Osteoblast (primary cell): ENCODE results near the gene TRAF3IP3. TPM values are rescaled to one million over a fixed set of nuclear protein-coding genes. Genes with fewer than 3 reads are reported as not detected.
A peak's percentile ranks its signal among the peaks of the same experiment; 100 is the strongest.

Experiments used
- DNase-seq: peaks from one replicate; pipeline ENCODE4 v3.0.0; 2011; ENCODE audit warnings: low spot score, mixed read lengths; ENCODE audit not compliant: insufficient read length; ENCODE audit errors: missing footprints
- H2AFZ ChIP-seq: 2 replicates; pipeline ENCODE4 v1.6.0; 2011; ENCODE audit warnings: mild to moderate bottlenecking, low read length
- H3K27ac ChIP-seq: 2 replicates; pipeline ENCODE4 v1.5.1; 2011; ENCODE audit warnings: mild to moderate bottlenecking, low read depth, low read length, moderate library complexity
- H3K27me3 ChIP-seq: 2 replicates; pipeline ENCODE4 v1.6.0; 2012; ENCODE audit warnings: mild to moderate bottlenecking, control low read depth, inconsistent platforms, low read length, moderate library complexity; ENCODE audit not compliant: insufficient read depth
- H3K36me3 ChIP-seq: 2 replicates; pipeline ENCODE4 v1.5.1; 2011; ENCODE audit warnings: mild to moderate bottlenecking, low read length, control low read depth, moderate library complexity; ENCODE audit not compliant: insufficient read depth
- H3K4me1 ChIP-seq: 2 replicates; pipeline ENCODE4 v1.5.1; 2011; ENCODE audit warnings: mild to moderate bottlenecking, low read length, control low read depth, moderate library complexity; ENCODE audit not compliant: insufficient read depth
- H3K4me2 ChIP-seq: 2 replicates; pipeline ENCODE4 v1.6.0; 2011; ENCODE audit warnings: mild to moderate bottlenecking, low read length; ENCODE audit not compliant: insufficient read depth
- H3K4me3 ChIP-seq: fragments of 200-600 bp; sonication (generic); 3 replicates; pipeline ENCODE4 v1.5.1; 2012; ENCODE audit warnings: mild to moderate bottlenecking, low read length, inconsistent platforms; ENCODE audit not compliant: insufficient read depth
- H3K79me2 ChIP-seq: 2 replicates; pipeline ENCODE4 v1.6.0; 2012; ENCODE audit warnings: mild to moderate bottlenecking, low read length, control low read depth, inconsistent platforms; ENCODE audit not compliant: insufficient read depth
- H3K9me3 ChIP-seq: 2 replicates; pipeline ENCODE4 v1.5.1; 2011; ENCODE audit warnings: low read depth, low read length, control low read depth
- H4K20me1 ChIP-seq: 2 replicates; pipeline ENCODE4 v1.6.0; 2012; ENCODE audit warnings: mild to moderate bottlenecking, low read length, control low read depth; ENCODE audit not compliant: insufficient read depth
- CTCF ChIP-seq: IDR thresholded peaks from 2 replicates; pipeline ENCODE4 v1.5.1; 2011; ENCODE audit warnings: mild to moderate bottlenecking, low read depth, low read length, moderate library complexity; ENCODE audit errors: extremely low read depth
- total RNA-seq: library from RNA; depleted of rRNA; stranded (reverse); fragments of >200 nt; gene quantifications from 2 replicates; pipeline ENCODE4 v1.2.3, GENCODE V29; 2012

Gene TRAF3IP3
- total RNA-seq, 1 donor: not detected

- Histone ChIP-seq H3K27me3 (no peaks in the 10 kb centered on the region), H3K4me1 (peaks cover 52% of the 10 kb centered on the region), H4K20me1 (no peaks in the 10 kb centered on the region), H3K79me2 (peaks cover 18% of the 10 kb centered on the region), H3K4me3 (peak within 1 kb of the TSS; percentile 87), H3K36me3 (peaks cover 15% of the 10 kb centered on the region), H3K9me3 (no peaks in the 10 kb centered on the region), H2AFZ (peak within 1 kb of the TSS; percentile 93), H3K27ac (peak within 1 kb of the TSS; percentile 76), H3K4me2 (peak within 1 kb of the TSS; percentile 78)
- TF ChIP-seq CTCF: peak; percentile 73
- DNase-seq: no peak
Measured at GRCh38 chr1:209827384-209828262, 71.8 kb downstream of the TRAF3IP3 start, which contains the start of gene UTP25. TSS of gene UTP25 (plus strand) at chr1:209827972. CDS start at chr1:209828064, 92 bp downstream.

GRCh38 chr1:209829716-209830115, 73.9 kb downstream of the TRAF3IP3 start:
- Histone ChIP-seq H3K9me3 (no peaks in the 10 kb centered on the region), H3K4me2 (peak overlapping the region; percentile 78), H3K27me3 (no peaks in the 10 kb centered on the region), H3K36me3 (peaks cover 36% of the 10 kb centered on the region), H3K27ac (peak overlapping the region; percentile 58), H2AFZ (no peak overlapping the region), H3K79me2 (peaks cover 34% of the 10 kb centered on the region), H3K4me1 (peaks cover 38% of the 10 kb centered on the region), H4K20me1 (no peaks in the 10 kb centered on the region), H3K4me3 (no peak overlapping the region)
- no peak for TF ChIP-seq CTCF
- no peak for DNase-seq

DNA sequence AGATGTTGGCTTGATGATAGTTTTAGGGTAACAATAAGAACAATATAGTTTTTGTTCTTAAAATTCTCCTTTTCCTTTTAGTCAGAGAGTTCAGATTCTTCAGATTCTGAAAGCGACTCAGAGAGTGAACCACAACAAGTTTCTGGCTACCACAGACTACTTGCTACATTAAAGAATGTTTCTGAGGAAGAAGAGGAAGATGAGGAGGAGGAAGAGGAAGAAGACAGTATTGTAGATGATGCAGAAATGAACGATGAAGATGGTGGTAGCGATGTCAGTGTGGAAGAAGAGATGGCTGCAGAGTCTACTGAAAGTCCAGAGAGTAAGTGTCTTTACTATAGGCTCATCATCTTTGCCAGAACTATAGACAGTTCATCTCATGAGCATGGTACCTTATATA, 74.9 kb downstream of the TRAF3IP3 start:
- Histone ChIP-seq H3K27ac (peak overlapping the region; percentile 58), H4K20me1 (no peaks in the 10 kb centered on the region), H3K4me1 (peaks cover 47% of the 10 kb centered on the region), H2AFZ (no peak overlapping the region), H3K27me3 (no peaks in the 10 kb centered on the region), H3K79me2 (peaks cover 34% of the 10 kb centered on the region), H3K36me3 (peaks cover 46% of the 10 kb centered on the region), H3K9me3 (no peaks in the 10 kb centered on the region), H3K4me3 (no peak overlapping the region), H3K4me2 (peak overlapping the region; percentile 7)
- no peak for DNase-seq
- TF ChIP-seq CTCF: no peak

DNA sequence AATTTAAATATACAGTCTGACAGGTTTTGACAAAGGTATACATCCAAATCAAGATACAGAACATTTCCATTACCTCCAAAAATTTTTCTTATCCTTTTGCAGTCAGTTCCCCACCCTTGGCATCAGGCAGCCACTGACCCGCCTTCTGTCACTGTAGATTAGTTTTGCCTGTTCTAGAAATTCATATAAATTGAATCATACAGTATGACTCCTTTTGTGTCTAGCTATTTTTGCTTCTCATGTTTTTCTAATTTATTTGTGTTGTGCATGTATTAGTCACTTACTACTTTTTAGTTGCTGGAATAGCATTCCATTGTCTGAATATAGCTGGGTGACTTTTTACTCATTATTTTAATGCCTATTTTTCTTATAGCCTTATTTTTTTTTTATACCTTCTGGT, 75.8 kb downstream of the TRAF3IP3 start:
- Histone ChIP-seq H3K4me2 (peak overlapping the region; percentile 8), H3K27ac (peak overlapping the region; percentile 58)

More for the DNA sequence above, 75.8 kb downstream of the TRAF3IP3 start:
- Histone ChIP-seq H3K9me3 (no peaks in the 10 kb centered on the region), H3K79me2 (peaks cover 34% of the 10 kb centered on the region), H3K4me3 (no peak overlapping the region), H4K20me1 (no peaks in the 10 kb centered on the region), H3K36me3 (peaks cover 52% of the 10 kb centered on the region), H3K4me1 (peaks cover 56% of the 10 kb centered on the region), H3K27me3 (no peaks in the 10 kb centered on the region), H2AFZ (no peak overlapping the region)
- DNase-seq: peak; percentile 82
- TF ChIP-seq CTCF: no peak

Other genes with a start within 250 kb of the TRAF3IP3 start
- under 0.01 and 0.72 TPM in 2 replicates for gene CAMK1G, start 172.3 kb upstream of the TRAF3IP3 start, total RNA-seq
- 5.4 and 9.7 TPM in 2 replicates for gene LAMB3, start 103.6 kb upstream of the TRAF3IP3 start, total RNA-seq
- gene G0S2, start 80.6 kb upstream of the TRAF3IP3 start, total RNA-seq: 10.5 and 11.2 TPM in 2 replicates
- gene HSD11B1, start 51.2 kb upstream of the TRAF3IP3 start, total RNA-seq: 0.88 and 1.8 TPM in 2 replicates
- gene C1orf74, start 28.5 kb downstream of the TRAF3IP3 start, total RNA-seq: 2.5 and 3.5 TPM in 2 replicates
- under 0.01 and 0.72 TPM in 2 replicates for gene IRF6, start 50.1 kb downstream of the TRAF3IP3 start, total RNA-seq
- 22.1 and 24.5 TPM in 2 replicates for gene UTP25, start 71.9 kb downstream of the TRAF3IP3 start, total RNA-seq
- gene SYT14, start 182.2 kb downstream of the TRAF3IP3 start, total RNA-seq: 0.29 and 0.36 TPM in 2 replicates